OCI-LY1 (cell line): ENCODE data around the gene RAB6B.

ENCODE experiments used
- CTCF ChIP-seq: fragments of 200-600 bp; sonication (generic), shearing (Covaris generic); IDR thresholded peaks from 2 replicates; pipeline ENCODE4 v1.5.1; 2017; ENCODE audit warnings: mild to moderate bottlenecking, antibody characterized with exemption, low read length, moderate library complexity, mixed read lengths
- EZH2 ChIP-seq: fragments of 200-600 bp; sonication (generic), shearing (Covaris generic); IDR thresholded peaks from 2 replicates; pipeline ENCODE4 v1.8.0; 2017; ENCODE audit warnings: borderline replicate concordance, mixed run types, mild to moderate bottlenecking, antibody characterized with exemption, low read length, moderate library complexity, mixed read lengths

- TF ChIP-seq CTCF (no peak), EZH2 (no peak)
These were observed 4.6 kb downstream of the RAB6B start for GRCh38 chr3:133890972-133891644.
